Kidney epithelial cell (primary cell): ENCODE measurements around the gene ACOX3. TPM values are rescaled to one million over a fixed set of nuclear protein-coding genes. Genes with fewer than 3 reads are reported as not detected.
"Not testable (repeated sequence)": the region's sequence is repeated elsewhere in the genome, so short reads cannot be mapped to it uniquely, and the experiment has no call there.

ENCODE experiments used
- DNase-seq: peaks from one replicate; pipeline ENCODE4 v3.0.0-alpha.2; 2010; ENCODE audit warnings: low read depth
- H3K27me3 ChIP-seq: 2 replicates; pipeline ENCODE4 v1.6.0; 2011; ENCODE audit warnings: low read length; ENCODE audit not compliant: control insufficient read depth, insufficient read depth
- H3K36me3 ChIP-seq: 2 replicates; pipeline ENCODE4 v1.5.1; 2011; ENCODE audit warnings: low read length; ENCODE audit not compliant: control insufficient read depth, insufficient read depth
- H3K4me3 ChIP-seq: 2 replicates; pipeline ENCODE4 v1.5.1; 2011; ENCODE audit warnings: low read depth, mild to moderate bottlenecking, control low read depth, low read length
- total RNA-seq: library from RNA; depleted of rRNA; stranded (reverse); fragments of >200 nt; gene quantifications from 2 replicates; pipeline ENCODE4 v1.2.3, GENCODE V29; 2015
- TF ChIP-seq, protein P1 (sequence below): IDR thresholded peaks from 2 replicates; pipeline ENCODE4 v1.5.1; 2011; ENCODE audit warnings: mild to moderate bottlenecking, moderate library complexity, low read length, control low read depth, inconsistent platforms; ENCODE audit not compliant: insufficient read depth, poor library complexity, severe bottlenecking

The ACOX3 gene
- total RNA-seq, 1 donor from 2014 or later: 37.4 TPM

DNA sequence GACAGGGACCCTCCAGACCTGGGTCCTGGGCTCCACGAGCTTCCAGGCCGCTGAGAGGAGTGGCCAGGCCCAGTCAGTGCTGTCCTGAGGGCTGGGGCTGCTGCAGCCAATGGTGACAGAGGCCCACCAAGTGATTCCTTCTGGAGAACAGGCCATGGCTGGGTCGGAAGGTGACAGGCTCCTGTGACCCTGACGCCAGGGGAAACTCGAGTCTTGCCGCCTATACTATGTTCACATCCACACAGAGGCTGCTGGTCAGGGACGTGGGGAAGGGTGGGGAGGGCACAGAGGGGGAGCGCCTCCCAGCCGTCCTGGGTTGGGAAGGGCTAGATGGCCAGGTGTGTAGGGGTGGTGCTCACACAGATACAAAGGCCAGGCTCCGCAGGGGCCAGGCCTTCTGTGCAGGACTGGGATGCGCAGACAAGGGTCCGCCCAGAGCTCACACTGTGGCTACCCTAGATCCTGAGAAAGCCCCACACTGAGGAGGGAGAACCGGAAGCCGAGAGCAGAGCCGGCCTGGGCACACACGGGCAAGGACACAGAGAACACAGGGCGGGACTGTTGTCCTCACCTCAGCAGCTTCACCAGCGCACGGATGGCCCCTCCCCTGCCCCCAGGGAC, 89.6 kb downstream of the ACOX3 start:
- Histone ChIP-seq H3K27me3 (peaks cover 11% of the 10 kb centered on the region), H3K36me3 (no peaks in the 10 kb centered on the region), H3K4me3 (no peak overlapping the region)
- DNase-seq: no peak
- TF ChIP-seq, protein P1, sequence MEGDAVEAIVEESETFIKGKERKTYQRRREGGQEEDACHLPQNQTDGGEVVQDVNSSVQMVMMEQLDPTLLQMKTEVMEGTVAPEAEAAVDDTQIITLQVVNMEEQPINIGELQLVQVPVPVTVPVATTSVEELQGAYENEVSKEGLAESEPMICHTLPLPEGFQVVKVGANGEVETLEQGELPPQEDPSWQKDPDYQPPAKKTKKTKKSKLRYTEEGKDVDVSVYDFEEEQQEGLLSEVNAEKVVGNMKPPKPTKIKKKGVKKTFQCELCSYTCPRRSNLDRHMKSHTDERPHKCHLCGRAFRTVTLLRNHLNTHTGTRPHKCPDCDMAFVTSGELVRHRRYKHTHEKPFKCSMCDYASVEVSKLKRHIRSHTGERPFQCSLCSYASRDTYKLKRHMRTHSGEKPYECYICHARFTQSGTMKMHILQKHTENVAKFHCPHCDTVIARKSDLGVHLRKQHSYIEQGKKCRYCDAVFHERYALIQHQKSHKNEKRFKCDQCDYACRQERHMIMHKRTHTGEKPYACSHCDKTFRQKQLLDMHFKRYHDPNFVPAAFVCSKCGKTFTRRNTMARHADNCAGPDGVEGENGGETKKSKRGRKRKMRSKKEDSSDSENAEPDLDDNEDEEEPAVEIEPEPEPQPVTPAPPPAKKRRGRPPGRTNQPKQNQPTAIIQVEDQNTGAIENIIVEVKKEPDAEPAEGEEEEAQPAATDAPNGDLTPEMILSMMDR: no peak

DNA sequence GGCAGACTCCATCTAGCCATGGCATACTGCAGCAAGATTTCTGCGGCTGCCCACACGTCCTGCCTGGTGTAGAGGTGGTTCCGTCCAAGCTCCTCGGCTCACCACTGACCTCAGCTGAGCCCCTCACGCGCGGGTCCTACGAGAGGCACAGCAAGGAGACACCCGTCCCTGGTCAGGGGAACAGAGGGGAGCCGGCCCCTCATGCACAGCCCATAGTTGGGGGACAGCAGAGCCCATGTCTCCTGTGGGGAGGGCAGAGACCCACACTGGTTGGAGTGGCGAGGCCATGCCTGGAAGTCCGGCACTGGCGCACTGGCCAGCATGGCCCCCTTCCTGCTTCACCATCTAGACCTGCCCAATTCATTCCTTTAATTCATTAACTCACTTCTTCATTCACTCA, 90.2 kb downstream of the ACOX3 start:
- Histone ChIP-seq H3K36me3 (no peaks in the 10 kb centered on the region), H3K27me3 (peaks cover 14% of the 10 kb centered on the region), H3K4me3 (no peak overlapping the region)
- TF ChIP-seq, protein P1: no peak
- DNase-seq: no peak

DNA sequence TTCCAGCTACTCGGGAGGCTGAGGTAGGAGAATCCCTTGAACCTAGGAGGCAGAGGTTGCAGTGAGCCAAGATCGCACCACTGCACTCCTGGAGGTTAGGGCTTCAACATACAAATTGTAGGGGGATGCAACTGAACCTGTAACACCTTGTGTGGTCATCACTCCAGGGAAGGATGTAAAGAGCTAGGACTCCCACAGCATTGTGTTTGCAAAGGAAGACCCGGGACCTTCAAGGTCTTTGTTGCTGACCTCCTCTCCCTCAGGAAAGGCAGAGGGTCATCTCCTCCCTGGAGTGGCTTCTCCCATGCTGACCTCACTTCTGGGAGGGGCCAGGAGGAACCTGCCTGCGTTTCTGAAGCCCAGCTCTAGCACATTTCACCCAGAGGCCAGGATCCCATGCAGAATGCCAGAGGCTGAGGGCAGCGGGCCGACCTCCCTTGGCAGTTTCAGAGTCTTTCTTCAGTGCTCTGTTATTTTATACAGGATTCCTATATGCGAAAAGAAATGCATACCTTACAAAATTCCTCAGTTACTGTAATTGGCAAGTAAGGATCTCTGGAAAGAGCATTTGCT, 90.8 kb downstream of the ACOX3 start:
- H3K27me3 ChIP-seq: peaks cover 14% of the 10 kb centered on the region
- DNase-seq: no peak
- H3K36me3 ChIP-seq: no peaks in the 10 kb centered on the region
- H3K4me3 ChIP-seq: no peak overlapping the region
- TF ChIP-seq, protein P1: no peak

DNA sequence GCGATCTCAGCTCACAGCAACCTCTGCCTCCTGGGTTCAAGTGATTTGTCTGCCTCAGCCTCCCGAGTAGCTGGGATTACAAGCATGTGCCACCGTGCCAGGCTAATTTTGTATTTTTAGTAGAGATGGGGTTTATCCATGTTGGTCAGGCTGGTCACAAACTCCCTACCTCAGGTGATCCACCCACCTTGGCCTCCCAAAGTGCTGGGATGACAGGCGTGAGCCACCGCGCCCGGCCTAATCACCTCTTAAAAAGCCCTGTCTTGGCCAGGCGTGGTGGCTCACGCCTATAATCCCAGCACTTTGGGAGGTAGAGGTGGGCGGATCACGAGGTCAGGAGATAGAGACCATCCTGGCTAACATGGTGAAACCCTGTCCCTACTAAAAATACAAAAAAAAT, 91.3 kb downstream of the ACOX3 start:
- not testable (repeated sequence) for H3K36me3 ChIP-seq, H3K4me3 ChIP-seq, DNase-seq
- peaks cover 14% of the 10 kb centered on the region for H3K27me3 ChIP-seq

DNA sequence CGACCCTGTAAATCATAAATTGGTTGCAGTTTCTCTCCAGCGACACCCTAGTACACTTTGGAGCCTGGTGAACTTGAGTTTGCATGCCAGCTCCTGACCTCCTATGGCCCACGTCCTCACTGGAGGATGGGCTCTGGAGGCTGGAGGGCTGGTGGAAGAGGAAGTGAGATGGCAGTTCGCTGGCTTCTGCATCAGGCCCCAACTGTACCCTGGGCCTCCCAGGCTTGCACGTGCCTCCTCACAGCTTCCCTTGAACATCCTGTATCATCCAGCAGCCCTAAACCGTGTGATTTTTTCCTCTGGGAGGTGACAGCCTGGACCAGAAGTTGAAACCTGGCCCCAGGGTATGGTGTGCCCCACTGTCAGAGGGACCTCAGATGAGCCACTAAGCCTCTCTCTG, 92.5 kb downstream of the ACOX3 start:
- Histone ChIP-seq H3K4me3 (no peak overlapping the region), H3K27me3 (peaks cover 14% of the 10 kb centered on the region), H3K36me3 (no peaks in the 10 kb centered on the region)
- TF ChIP-seq, protein P1: no peak
- DNase-seq: no peak

DNA sequence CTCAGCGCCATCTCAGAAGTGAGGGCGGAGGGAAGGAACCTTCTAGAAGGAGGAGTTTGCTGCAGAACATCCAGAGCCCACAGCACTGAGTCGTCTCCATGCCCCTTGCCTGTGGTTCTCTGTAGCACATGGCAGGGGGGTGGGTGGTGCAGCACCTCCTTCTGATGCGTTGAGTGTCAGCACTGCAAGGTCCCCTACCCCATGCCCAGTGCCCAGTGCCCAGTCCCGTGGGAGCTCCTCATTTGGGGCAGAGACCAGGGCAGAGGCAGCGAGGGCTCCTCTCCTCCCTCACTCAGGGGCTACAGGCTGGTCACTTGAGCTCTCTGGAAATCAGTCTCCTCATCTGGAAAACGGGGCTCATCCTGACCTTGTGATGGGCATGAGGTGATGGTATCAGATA, 92.9 kb downstream of the ACOX3 start:
- H3K27me3 ChIP-seq: peaks cover 14% of the 10 kb centered on the region
- no peak overlapping the region for H3K4me3 ChIP-seq
- H3K36me3 ChIP-seq: no peaks in the 10 kb centered on the region
- no peak for DNase-seq
- TF ChIP-seq, protein P1: no peak
